Brain microvascular endothelial cell (primary cell): ENCODE results near the gene ABT1.

Experiments used
- DNase-seq: peaks from one replicate; pipeline ENCODE4 v3.0.0-alpha.2; 2020
- H3K27ac ChIP-seq: fragments of 250-450 bp; sonication (Bioruptor Pico); 2 replicates; pipeline ENCODE4 v1.5.1; 2020; ENCODE audit warnings: mild to moderate bottlenecking, moderate library complexity
- H3K27me3 ChIP-seq: fragments of 250-450 bp; sonication (Bioruptor Pico); replicated peaks from 2 replicates; pipeline ENCODE4 v1.5.1; 2020; ENCODE audit warnings: mild to moderate bottlenecking
- H3K36me3 ChIP-seq: fragments of 250-450 bp; sonication (Bioruptor Pico); replicated peaks from 2 replicates; pipeline ENCODE4 v1.5.1; 2020; ENCODE audit warnings: mild to moderate bottlenecking
- H3K4me3 ChIP-seq: 2 replicates; pipeline ENCODE4 v1.5.1; 2011; ENCODE audit warnings: low read depth, mild to moderate bottlenecking, control low read depth, low read length, moderate library complexity
- in situ Hi-C: cut with HindIII; loops from 2 replicates; pipeline ENCODE4 v1.10.0; 2017; ENCODE audit warnings: low sequenced_read_pairs, low pct_ligation_motif_present
- TF ChIP-seq, protein P1 (sequence below): IDR thresholded peaks from 2 replicates; pipeline ENCODE4 v1.5.1; 2011; ENCODE audit warnings: low read depth, mild to moderate bottlenecking, moderate library complexity, low read length, control low read depth, inconsistent platforms; ENCODE audit errors: missing control alignments

The ABT1 gene

DNA sequence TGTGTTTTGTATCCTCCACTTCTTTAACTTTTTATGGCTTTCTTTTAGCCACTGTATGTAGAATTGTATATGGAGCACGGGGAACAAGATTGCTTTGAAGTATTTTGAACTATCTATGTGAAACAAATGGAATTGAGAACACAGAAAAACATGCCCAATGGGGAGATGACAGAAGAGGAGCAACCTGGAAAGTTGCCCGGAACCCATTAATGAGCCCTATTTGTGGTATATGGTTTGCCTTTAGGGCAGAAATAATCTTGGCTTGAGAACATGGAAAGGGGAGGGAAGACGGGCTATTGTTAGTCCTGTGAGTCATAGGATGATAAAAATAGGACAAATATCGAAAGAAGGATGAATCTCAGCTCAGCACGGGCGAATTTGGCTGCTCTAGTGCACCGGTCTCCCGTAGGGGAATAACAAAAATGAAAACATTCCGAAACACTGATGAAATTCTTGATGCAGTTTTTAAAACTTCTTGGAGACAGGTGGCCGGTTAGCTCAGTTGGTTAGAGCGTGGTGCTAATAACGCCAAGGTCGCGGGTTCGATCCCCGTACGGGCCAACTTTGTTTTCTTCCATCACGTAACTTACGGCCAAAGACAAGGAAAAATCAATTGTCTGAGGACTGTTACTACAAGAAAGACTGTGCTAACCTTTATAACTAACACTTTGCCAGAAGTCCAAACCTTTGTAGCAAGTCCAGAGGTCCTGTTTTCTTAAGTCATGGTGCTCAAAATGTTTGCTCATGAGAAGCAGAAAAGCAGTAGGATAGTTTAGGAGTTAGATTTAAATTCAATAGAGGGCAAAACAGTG, 42.9 kb upstream of the ABT1 start:
- in situ Hi-C loops, result no loop called here

GRCh38 chr6:26554447-26554696, 42.4 kb upstream of the ABT1 start:
- H3K36me3 ChIP-seq, result no peaks in the 10 kb centered on the region
- in situ Hi-C loops, result no loop called here
- peak overlapping the region; percentile 59 for H3K4me3 ChIP-seq
- DNase-seq, result no peak
- TF ChIP-seq, protein P1, sequence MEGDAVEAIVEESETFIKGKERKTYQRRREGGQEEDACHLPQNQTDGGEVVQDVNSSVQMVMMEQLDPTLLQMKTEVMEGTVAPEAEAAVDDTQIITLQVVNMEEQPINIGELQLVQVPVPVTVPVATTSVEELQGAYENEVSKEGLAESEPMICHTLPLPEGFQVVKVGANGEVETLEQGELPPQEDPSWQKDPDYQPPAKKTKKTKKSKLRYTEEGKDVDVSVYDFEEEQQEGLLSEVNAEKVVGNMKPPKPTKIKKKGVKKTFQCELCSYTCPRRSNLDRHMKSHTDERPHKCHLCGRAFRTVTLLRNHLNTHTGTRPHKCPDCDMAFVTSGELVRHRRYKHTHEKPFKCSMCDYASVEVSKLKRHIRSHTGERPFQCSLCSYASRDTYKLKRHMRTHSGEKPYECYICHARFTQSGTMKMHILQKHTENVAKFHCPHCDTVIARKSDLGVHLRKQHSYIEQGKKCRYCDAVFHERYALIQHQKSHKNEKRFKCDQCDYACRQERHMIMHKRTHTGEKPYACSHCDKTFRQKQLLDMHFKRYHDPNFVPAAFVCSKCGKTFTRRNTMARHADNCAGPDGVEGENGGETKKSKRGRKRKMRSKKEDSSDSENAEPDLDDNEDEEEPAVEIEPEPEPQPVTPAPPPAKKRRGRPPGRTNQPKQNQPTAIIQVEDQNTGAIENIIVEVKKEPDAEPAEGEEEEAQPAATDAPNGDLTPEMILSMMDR, result no peak
- no peak overlapping the region for H3K27ac ChIP-seq
- no peaks in the 10 kb centered on the region for H3K27me3 ChIP-seq

More for the DNA sequence above, 42.9 kb upstream of the ABT1 start:
- TF ChIP-seq, protein P1, result no peak
- Histone ChIP-seq H3K4me3 (peak overlapping the region; percentile 59), H3K27me3 (no peaks in the 10 kb centered on the region), H3K36me3 (no peaks in the 10 kb centered on the region), H3K27ac (peak overlapping the region; percentile 88)
- peak; percentile 93 for DNase-seq

- no peaks in the 10 kb centered on the region for H3K27me3 ChIP-seq
- peak; percentile 75 for DNase-seq
- H3K4me3 ChIP-seq, result peak overlapping the region; percentile 59
- TF ChIP-seq, protein P1, result no peak
- H3K27ac ChIP-seq, result no peak overlapping the region
- H3K36me3 ChIP-seq, result no peaks in the 10 kb centered on the region
- in situ Hi-C loops, result no loop called here
These were observed 41.9 kb upstream of the ABT1 start for GRCh38 chr6:26554697-26555504.

- in situ Hi-C loops, result no loop called here
These were observed 41.1 kb upstream of the ABT1 start for GRCh38 chr6:26555505-26556262.

GRCh38 chr6:26556263-26557070, 40.3 kb upstream of the ABT1 start:
- H3K4me3 ChIP-seq, result peak overlapping the region; percentile 59
- TF ChIP-seq, protein P1, result no peak

More at GRCh38 chr6:26555505-26556262, 41.1 kb upstream of the ABT1 start:
- no peaks in the 10 kb centered on the region for H3K36me3 ChIP-seq
- peak overlapping the region; percentile 59 for H3K4me3 ChIP-seq
- no peak for DNase-seq
- H3K27ac ChIP-seq, result no peak overlapping the region
- TF ChIP-seq, protein P1, result no peak
- no peaks in the 10 kb centered on the region for H3K27me3 ChIP-seq

More at GRCh38 chr6:26556263-26557070, 40.3 kb upstream of the ABT1 start:
- peak; percentile 95 for DNase-seq
- in situ Hi-C loops, result no loop called here
- Histone ChIP-seq H3K36me3 (no peaks in the 10 kb centered on the region), H3K27ac (no peak overlapping the region), H3K27me3 (no peaks in the 10 kb centered on the region)
